ENCODE measurements around the gene A1CF.

Gene A1CF

DNA sequence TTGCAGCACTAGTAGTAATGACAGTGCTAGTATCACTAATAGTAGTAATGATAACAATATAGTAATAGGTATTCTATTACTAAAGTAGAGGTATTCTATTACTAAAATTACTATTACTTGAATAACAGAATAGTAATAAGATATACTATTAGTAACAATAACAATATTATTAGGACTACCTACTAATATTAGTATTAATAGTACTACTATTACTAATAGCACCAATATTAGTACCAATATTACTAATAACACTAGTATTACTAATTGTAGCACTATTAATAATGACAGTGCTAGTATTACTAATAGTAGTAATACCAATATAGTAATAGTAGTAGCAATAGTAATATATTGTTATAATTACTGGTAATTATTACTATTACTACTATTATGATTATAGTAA is 24.1 kb downstream of the A1CF start:
- DNase-seq = no peak

DNA sequence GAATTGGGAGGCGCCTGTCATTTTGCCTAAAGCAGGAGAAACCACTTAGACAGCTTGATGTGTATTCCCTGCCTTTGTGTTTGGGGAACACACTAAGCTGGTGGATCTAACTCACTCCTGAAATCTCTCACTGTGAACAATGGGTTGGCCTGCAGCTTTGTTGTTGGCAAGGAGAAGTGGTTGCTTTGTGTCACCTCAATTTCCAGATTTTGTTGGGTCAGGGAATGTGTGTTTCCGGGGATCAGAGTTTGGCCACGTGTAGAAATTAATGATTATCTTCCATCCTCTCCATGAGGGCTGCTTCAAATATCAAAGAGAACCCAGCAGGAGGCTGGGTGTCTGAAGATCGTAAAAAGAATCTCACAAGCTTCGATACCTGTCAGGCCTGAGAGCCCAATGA is 27.8 kb downstream of the A1CF start:
- DNase-seq = no peak

GRCh38 chr10:50855461-50855860 is 30.0 kb downstream of the A1CF start:
- DNase-seq = no peak

- DNase-seq = no peak
Observed at GRCh38 chr10:50855015-50855414, 30.4 kb downstream of the A1CF start.

DNA sequence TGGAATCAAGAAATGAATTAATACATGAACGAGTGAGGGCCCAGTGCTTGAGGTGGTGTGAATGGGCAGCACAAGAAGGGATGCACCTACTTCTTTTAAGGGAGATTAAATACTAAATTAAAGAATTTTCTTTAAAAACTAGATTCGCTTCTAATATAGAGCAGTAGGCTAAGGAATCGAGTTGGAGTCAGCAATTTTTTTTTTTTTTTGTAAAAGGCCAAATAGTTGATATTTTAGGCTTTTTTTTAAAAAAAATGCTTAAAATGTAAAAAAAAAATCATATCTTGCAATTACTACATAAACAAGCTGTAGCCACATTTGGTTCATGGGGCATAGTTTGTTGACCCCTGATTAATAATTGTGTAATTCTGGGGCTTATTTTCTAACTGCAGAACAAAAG is 31.9 kb downstream of the A1CF start:
- DNase-seq = no peak

DNA sequence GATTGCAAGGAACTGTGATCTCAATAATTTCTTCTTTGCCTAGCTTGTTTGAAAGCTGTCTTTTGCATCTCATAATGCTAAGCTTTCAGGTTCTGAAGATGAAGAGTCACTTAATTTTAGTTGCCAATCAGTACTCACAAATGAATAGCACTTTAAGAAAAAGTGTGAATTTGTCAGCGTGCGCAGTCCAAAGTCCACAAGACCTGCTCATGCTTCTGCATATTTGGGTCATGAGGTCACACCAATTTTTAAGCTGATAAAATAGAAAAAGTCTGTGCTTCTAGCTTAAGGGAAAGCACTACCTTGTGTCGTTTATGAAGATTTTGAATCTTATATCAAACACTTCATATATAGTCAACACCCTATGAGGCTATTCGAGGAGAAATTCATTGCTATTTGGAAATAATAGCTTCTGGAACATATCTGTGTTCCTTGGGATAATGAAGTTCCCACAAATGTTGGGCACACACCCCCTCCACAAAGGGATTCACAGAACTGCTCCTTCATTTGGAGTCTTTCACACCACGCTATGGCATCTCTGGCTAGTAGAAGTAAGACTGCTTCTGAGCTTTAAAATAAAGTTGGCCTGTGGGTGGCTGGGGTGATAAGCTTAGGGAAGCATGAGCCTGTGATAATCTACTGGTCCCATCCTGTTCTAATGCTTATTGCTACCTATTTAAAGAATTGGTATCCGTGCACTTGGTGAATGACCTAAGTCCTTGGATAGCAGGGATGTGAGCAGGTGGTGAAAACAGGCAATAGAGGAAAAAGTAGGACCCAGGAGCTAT is 33.3 kb downstream of the A1CF start:
- DNase-seq = no peak

- no peak for DNase-seq
Observed at GRCh38 chr10:50850578-50851230, 34.7 kb downstream of the A1CF start.

DNA sequence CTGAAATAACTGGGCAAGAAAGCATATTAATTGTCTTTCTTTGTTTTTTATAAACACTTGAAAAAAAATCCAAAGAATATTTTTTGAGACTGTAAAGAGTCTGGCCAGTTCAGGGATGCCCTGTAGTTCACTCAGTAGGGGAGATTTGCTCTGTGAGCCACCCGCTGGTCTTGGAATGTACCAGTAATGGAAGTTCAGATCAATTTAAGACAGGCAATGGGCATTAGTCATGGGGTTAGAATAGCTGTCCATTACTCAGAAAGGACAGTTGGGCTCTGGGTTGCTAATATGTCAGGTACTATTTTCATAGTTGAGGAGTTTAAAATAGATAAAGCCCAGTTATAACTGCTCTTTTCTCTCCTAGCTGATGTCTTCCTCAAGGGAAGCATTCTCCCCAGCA is 38.7 kb downstream of the A1CF start:
- DNase-seq = no peak

- DNase-seq = no peak
Observed at GRCh38 chr10:50837095-50837494, 48.3 kb downstream of the A1CF start.

GRCh38 chr10:50832171-50832751 is 53.2 kb downstream of the A1CF start:
- no peak for DNase-seq

DNA sequence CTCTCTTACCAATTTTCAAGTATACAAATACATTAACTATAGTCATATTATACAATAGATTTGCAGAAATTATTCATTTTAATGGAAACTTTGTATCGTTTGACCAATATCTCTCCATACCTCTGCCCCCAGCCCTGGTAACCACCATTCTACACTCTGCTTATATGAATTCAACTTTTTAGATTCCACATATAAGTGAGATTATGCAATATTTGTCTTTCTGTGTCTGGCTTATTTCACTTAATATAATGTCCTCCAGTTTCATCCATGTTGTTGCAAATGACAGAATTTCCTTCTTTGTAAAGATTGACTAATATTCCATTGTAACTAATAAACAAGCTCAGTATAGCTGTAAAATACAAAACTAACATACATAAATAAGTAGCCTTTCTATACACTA is 55.4 kb downstream of the A1CF start:
- no peak for DNase-seq

GRCh38 chr10:50824782-50825181 is 60.6 kb downstream of the A1CF start:
- no peak for DNase-seq

GRCh38 chr10:50823789-50824188 is 61.6 kb downstream of the A1CF start:
- DNase-seq = no peak

GRCh38 chr10:50809596-50809995 is 75.8 kb downstream of the A1CF start:
- no peak for DNase-seq

- DNase-seq = no peak
Observed at GRCh38 chr10:50807851-50808776, 77.3 kb downstream of the A1CF start.

DNA sequence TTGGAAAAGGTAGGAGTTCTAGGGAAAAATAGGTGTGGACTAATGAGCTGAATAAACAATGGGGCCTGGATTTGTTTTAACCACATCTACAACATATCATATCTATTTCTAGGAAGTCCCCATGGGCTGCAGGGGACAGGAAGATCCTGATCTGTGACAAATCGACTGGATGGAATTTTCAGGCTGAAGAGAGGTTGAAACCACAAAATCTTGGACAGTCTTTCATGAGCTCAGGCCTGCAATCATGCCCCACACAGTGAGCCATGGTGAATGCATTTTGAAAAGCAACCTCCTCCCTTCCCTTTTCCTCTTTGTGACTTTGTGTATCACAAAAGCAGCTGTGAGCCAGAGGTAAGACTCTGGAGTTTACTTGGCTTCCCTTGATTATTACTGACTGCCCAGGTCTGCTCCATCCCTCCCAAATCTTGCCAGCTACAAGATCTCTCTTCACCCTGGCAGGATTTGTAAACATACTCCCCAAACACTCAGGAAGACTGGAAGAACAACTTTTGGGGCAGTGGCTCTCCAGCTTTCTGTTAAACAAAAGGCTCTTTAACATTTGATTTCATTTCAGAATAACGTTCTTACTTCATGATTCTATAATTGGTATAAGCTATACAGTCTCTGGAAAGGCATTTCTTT is 79.3 kb downstream of the A1CF start:
- DNase-seq = no peak

DNA sequence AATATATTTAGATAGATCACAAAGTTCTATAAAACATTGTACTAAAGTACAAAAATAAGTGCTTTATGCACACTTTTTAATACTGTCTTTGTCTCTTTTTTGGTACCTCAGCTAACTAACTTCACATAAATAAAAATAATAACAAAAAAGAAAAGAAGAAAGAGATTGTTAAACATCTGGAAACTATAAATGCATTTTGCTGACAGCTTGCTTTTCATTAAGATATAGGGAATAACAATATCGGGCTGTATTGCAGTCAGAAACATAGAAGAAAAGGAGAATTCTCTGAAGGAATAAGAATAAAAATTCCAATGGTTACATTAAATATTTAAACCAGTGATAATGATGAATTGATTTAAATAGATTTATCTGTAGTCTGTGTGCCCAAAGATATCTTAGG is 85.8 kb downstream of the A1CF start:
- DNase-seq = no peak

- DNase-seq = no peak
Observed at GRCh38 chr10:50798297-50798696, 87.1 kb downstream of the A1CF start.

DNA sequence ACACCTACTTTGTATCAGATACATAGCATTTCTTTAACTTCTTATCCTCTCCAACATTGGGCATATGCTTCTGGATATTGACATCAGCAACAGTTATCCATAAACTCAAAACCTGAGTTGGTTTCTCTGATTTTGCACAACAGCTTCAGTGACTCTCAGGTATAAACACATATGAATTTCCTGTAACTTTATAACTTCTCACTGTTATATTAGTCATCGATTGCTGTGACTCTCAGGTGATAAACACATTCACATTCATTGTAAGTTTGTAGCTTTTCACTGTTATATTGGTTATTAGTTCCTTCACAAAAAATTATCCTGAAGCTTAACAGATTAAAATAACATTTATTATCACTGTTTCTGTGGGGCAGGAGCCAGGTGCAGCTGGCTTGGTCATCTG is 88.7 kb downstream of the A1CF start:
- no peak for DNase-seq

GRCh38 chr10:50794490-50794889 is 90.9 kb downstream of the A1CF start:
- DNase-seq = no peak

DNA sequence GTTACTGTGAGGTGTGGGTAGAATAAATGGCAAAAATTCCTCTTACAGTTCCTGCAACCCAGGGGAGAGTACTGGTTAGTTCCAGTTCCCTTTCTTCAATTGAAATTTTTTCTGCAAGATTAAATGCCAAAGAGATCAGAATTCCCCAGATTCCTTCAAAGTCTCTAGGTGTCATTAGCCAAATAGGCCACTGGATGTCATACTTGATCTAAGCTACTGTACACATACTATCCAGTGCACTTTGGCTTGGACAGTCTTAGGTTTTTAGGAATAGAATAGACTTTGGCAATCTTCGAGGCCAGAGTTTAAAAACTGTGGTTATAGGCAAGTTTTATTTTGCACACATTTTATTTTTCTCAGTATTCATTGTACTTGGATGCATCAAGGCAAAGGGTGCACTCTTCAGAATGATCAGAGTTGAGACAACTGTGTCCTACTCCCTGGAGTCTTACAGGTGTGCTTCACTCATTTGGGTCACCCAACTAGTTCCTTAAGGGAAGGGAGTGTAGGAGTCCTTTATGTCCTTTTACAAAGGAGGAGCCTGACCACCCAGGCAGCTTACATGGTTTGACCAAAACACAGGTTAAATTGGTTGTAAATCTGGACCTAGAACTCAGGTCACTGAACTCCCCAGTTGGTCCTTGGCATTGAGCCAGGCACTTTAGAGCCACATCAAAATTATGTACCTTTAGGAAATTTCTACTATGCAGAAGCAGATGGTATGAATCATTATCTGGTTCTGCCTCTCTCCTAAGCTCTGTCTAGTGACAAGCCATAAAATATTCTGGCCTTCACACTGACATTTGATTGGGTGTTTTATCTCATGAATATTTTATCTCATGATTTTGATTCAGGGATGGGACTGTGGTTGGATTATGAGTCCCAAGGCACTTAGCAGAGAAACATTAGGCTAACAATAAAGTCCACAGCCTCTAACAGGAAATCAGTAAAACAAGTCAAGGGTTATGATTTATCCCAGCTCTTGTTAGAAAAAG is 96.2 kb downstream of the A1CF start:
- DNase-seq = no peak
